Karpas-422 (cell line): ENCODE results near the gene NBPF4. TPM values are rescaled to one million over a fixed set of nuclear protein-coding genes. Genes with fewer than 3 reads are reported as not detected.

Experiments
- DNase-seq: peaks from one replicate; pipeline ENCODE4 v3.0.0-alpha.2; 2015
- H2AFZ ChIP-seq: fragments of 200-600 bp; sonication (generic); 2 replicates; pipeline ENCODE4 v1.6.1; 2014; ENCODE audit warnings: antibody characterized with exemption, low read length, mixed read lengths
- H3K27ac ChIP-seq: fragments of 200-600 bp; sonication (generic); 2 replicates; pipeline ENCODE4 v1.5.1; 2014; ENCODE audit warnings: mild to moderate bottlenecking, low read length, moderate library complexity
- H3K27me3 ChIP-seq: fragments of 200-600 bp; sonication (generic); 2 replicates; pipeline ENCODE4 v1.6.1; 2014; ENCODE audit warnings: low read length, mixed read lengths
- H3K36me3 ChIP-seq: fragments of 200-600 bp; sonication (generic); 2 replicates; pipeline ENCODE4 v1.6.1; 2014; ENCODE audit warnings: low read length, mixed read lengths; ENCODE audit not compliant: insufficient read depth
- H3K4me1 ChIP-seq: fragments of 200-600 bp; sonication (generic); 2 replicates; pipeline ENCODE4 v1.6.1; 2014; ENCODE audit warnings: mild to moderate bottlenecking, low read length, mixed read lengths
- H3K4me2 ChIP-seq: fragments of 200-600 bp; sonication (generic); 2 replicates; pipeline ENCODE4 v1.6.1; 2014; ENCODE audit warnings: low read length, low read depth, mild to moderate bottlenecking; ENCODE audit not compliant: poor library complexity, severe bottlenecking
- H3K4me3 ChIP-seq: fragments of 200-600 bp; sonication (generic); 2 replicates; pipeline ENCODE4 v1.5.1; 2014; ENCODE audit warnings: mild to moderate bottlenecking, antibody characterized with exemption, low read length, mixed read lengths
- H3K79me2 ChIP-seq: fragments of 200-600 bp; sonication (generic); 2 replicates; pipeline ENCODE4 v1.6.1; 2014; ENCODE audit warnings: mild to moderate bottlenecking, low read length, mixed read lengths
- H3K9ac ChIP-seq: fragments of 200-600 bp; sonication (generic); 2 replicates; pipeline ENCODE4 v1.6.0; 2014; ENCODE audit warnings: low read length
- H3K9me2 ChIP-seq: fragments of 200-600 bp; sonication (generic), shearing (Covaris generic); replicated peaks from 2 replicates; pipeline ENCODE4 v1.6.0; 2014; ENCODE audit warnings: mild to moderate bottlenecking, low read length, moderate library complexity; ENCODE audit not compliant: insufficient read depth
- H3K9me3 ChIP-seq: fragments of 300-700, 200-600 bp; sonication (generic); 2 replicates; pipeline ENCODE4 v1.6.1; 2014; ENCODE audit warnings: low read length, mixed read lengths
- H4K20me1 ChIP-seq: fragments of 200-600 bp; sonication (generic); 2 replicates; pipeline ENCODE4 v1.6.1; 2014; ENCODE audit warnings: mild to moderate bottlenecking, antibody characterized with exemption, low read length, low read depth; ENCODE audit not compliant: insufficient read depth
- total RNA-seq: library from RNA; depleted of rRNA; stranded (reverse); fragments of >200 nt; shearing (Covaris generic); gene quantifications from 2 replicates; pipeline ENCODE4 v1.2.3, GENCODE V29; 2014; ENCODE audit warnings: low replicate concordance; rRNA removed

Gene NBPF4
- total RNA-seq, 1 experiment from 2014 or later = not detected

- Histone ChIP-seq H4K20me1 (no peaks in the 10 kb centered on the region), H3K4me1 (peaks cover 48% of the 10 kb centered on the region), H3K27ac (peak overlapping the region; percentile 98), H3K79me2 (peaks cover 82% of the 10 kb centered on the region), H3K9me3 (peaks cover 6% of the 10 kb centered on the region; the same call in 1 of the 2 replicates), H3K4me3 (peak overlapping the region; percentile 60), H3K27me3 (no peaks in the 10 kb centered on the region), H2AFZ (peak overlapping the region; percentile 46; the same call in 1 of the 2 replicates), H3K4me2 (peak overlapping the region; percentile 83), H3K36me3 (peaks cover 28% of the 10 kb centered on the region), H3K9ac (peak overlapping the region; percentile 61), H3K9me2 (no peaks in the 10 kb centered on the region)
- peak; percentile 81 for DNase-seq
Measured at GRCh38 chr1:108190001-108190634, 53.8 kb downstream of the NBPF4 start.

- no peak overlapping the region for H3K9ac ChIP-seq
- H2AFZ ChIP-seq = no peak overlapping the region
- H3K9me2 ChIP-seq = no peaks in the 10 kb centered on the region
- peaks cover 22% of the 10 kb centered on the region for H3K36me3 ChIP-seq
- H3K9me3 ChIP-seq = peaks cover 6% of the 10 kb centered on the region; the same call in 1 of the 2 replicates
- H3K79me2 ChIP-seq = peaks cover 72% of the 10 kb centered on the region
- no peak overlapping the region for H3K4me3 ChIP-seq
- peak overlapping the region; percentile 98 for H3K27ac ChIP-seq
- H3K4me1 ChIP-seq = peaks cover 62% of the 10 kb centered on the region
- H3K4me2 ChIP-seq = no peak overlapping the region
- H3K27me3 ChIP-seq = no peaks in the 10 kb centered on the region
- no peak for DNase-seq
- H4K20me1 ChIP-seq = no peaks in the 10 kb centered on the region
Measured at GRCh38 chr1:108188801-108189200, 55.1 kb downstream of the NBPF4 start.

- peaks cover 55% of the 10 kb centered on the region for H3K4me1 ChIP-seq
- no peak overlapping the region for H2AFZ ChIP-seq
- no peaks in the 10 kb centered on the region for H3K27me3 ChIP-seq
- H3K27ac ChIP-seq = peak overlapping the region; percentile 93
- H4K20me1 ChIP-seq = no peaks in the 10 kb centered on the region
- peak overlapping the region; percentile 68 for H3K4me2 ChIP-seq
- no peaks in the 10 kb centered on the region for H3K9me2 ChIP-seq
- peaks cover 42% of the 10 kb centered on the region for H3K36me3 ChIP-seq
- H3K4me3 ChIP-seq = peak overlapping the region; percentile 36
- DNase-seq = no peak
- peak overlapping the region; percentile 45 for H3K9ac ChIP-seq
- peaks cover 3% of the 10 kb centered on the region; the same call in 1 of the 2 replicates for H3K9me3 ChIP-seq
- peaks cover 64% of the 10 kb centered on the region for H3K79me2 ChIP-seq
Measured at GRCh38 chr1:108182959-108183700, 60.7 kb downstream of the NBPF4 start.

GRCh38 chr1:108179018-108179417 lies 64.9 kb downstream of the NBPF4 start:
- Histone ChIP-seq H3K27ac (no peak overlapping the region), H2AFZ (no peak overlapping the region), H3K79me2 (peaks cover 68% of the 10 kb centered on the region), H3K27me3 (no peaks in the 10 kb centered on the region), H3K36me3 (peaks cover 68% of the 10 kb centered on the region), H4K20me1 (no peaks in the 10 kb centered on the region), H3K4me1 (peaks cover 35% of the 10 kb centered on the region), H3K4me2 (no peak overlapping the region), H3K9me3 (peaks cover 22% of the 10 kb centered on the region), H3K4me3 (no peak overlapping the region), H3K9ac (no peak overlapping the region), H3K9me2 (no peaks in the 10 kb centered on the region)
- no peak for DNase-seq

Other genes starting within 250 kb of the NBPF4 start
- gene SLC25A24, start 43.7 kb downstream of the NBPF4 start, total RNA-seq = 47.1 and 86.8 TPM in 2 replicates
- gene NBPF6, start 206.3 kb upstream of the NBPF4 start, total RNA-seq = not detected in 2 replicates